RPMI7951 (cell line): ENCODE data around the gene SAPCD2. TPM values are rescaled to one million over a fixed set of nuclear protein-coding genes. Genes with fewer than 3 reads are reported as not detected.

Experiments used
- DNase-seq: peaks from one replicate; pipeline ENCODE4 v3.0.0-alpha.2; 2012; ENCODE audit warnings: low read depth
- total RNA-seq: library from RNA; depleted of rRNA; stranded (reverse); fragments of >200 nt; shearing (Covaris generic); gene quantifications from 2 replicates; pipeline ENCODE4 v1.2.3, GENCODE V29; 2014

The SAPCD2 gene
- total RNA-seq, 1 experiment from 2014 or later = 15.3 TPM

- no peak for DNase-seq
These were observed 12.0 kb upstream of the SAPCD2 start for GRCh38 chr9:137082222-137082924.

DNA sequence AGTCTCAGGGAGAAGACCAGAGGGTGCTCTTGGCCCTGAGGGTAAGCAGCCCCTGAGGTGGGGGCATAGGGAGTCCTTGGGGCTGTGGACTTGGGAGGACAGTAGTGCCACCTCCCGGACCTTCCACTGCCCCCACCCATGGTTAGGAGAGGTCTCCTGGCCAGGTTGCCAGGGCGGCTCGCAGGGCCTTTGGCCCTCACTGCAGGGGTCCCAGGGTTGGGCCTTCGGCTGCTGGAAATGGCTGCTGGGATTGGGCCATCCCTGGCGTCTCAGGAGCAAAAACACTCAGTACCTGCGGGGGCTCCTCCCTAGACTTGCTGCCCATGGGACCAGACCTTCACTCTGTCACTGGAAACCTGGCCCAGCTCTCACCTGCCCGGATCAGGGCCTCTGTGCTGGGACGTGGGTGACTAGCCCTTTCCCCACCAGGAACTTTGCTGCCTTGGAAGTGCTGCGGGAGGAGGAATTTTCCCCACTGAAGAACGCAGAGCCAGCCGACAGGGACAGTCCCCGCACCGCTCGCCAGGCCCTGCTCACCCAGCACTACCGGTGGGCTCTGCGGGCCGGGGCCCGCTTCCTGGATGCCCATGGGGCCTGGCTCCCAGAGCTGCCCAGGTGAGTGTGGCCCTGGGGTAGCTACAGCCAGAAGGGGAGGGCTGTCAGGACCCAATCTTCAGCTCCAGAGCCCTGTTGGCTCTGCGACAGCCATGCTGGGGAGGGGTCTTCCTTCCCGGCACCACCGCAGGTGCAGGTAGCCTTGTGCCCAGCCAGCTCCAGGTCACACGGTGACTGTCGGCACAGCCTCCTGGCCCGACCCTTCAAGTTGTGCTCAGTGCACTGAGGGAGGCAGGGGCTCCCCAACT lies 10.1 kb upstream of the SAPCD2 start:
- no peak for DNase-seq

DNA sequence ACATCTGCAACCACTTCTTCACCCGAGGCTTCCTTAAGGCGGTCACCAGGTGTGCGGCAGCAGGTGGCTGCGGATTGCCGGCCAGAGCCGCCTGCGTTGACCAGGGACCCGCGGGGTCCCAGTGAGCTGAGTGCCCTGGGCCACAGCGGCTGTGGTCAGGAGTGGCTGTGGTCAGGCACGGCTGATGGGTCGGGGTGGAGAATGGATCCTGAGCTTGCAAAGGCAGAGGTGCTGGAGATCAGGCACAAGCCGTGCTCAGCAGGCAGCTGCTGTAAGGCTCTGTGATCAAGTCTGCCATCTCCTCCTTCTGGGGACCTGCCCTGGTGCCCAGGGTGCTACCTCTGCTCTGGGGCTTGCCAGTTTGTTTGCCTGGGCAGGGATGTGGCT lies 9.0 kb upstream of the SAPCD2 start:
- DNase-seq = no peak

DNA sequence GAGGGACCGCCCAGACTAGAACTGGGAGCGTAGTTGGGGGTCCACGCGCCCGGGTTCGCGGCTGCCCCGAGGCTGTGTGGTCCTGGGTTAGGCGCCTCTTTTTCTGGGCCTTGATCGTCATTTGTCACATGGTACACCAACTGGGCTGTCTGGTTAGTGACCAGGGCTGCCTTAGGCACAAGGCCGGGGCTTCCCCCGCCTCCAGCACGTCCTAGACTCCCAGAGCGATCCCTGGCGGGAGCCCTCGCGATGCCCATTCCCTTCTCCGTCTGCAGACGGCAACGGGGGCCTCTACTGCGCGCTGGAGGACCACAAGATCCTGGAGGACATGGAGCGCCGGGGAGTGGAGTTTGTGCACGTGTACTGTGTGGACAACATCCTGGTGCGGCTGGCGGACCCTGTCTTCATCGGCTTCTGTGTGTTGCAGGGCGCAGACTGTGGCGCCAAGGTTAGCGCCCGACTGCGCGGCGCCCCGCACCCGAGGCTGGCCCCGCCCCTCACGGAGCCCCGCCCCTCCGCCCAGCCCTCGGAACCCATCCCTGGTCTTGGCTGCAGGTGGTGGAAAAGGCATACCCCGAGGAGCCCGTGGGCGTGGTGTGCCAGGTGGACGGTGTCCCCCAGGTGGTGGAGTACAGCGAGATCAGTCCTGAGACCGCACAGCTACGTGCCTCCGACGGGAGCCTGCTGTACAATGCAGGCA lies 8.5 kb upstream of the SAPCD2 start:
- no peak for DNase-seq

- no peak for DNase-seq
These were observed 7.7 kb upstream of the SAPCD2 start for GRCh38 chr9:137077758-137078693.

GRCh38 chr9:137077010-137077747 lies 6.8 kb upstream of the SAPCD2 start, which contains the start of gene UAP1L1:
Gene UAP1L1 (plus strand): TSS chr9:137077517. CDS start chr9:137077533, 16 bp downstream.
- DNase-seq = peak; percentile 79

GRCh38 chr9:137076636-137077009 lies 6.3 kb upstream of the SAPCD2 start:
- DNase-seq = no peak

GRCh38 chr9:137075275-137075775 lies 5.0 kb upstream of the SAPCD2 start:
- DNase-seq = no peak

DNA sequence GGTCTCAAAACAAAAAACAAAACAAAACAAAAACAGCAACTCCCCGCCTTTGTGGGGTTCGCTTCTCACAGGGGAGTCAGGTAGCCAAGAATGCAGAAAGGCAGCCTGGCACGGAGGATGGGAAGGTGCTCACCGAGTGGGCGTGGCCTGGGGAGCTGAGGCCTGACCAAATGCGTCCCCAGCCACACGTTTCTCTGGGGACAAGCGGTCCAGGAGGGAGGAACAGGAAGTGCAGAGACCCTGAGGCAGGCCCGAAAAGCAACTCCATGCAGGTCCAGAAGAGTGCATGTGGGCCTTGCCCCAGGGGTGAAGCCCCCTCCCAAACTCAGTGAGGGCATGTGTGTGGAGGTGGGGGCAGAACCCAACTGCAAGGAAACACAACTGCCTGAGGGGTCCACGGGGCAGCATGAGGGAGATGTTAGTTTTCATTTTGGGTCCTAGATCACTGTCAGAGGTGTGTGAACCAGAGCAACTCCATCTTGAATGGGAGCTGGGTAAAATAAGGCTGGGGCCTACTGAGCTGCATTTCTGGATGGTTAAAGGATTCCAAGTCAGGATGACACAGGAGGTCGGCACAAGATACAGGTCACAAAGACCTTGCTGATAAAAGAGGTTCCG lies 4.4 kb upstream of the SAPCD2 start:
- DNase-seq = no peak

DNA sequence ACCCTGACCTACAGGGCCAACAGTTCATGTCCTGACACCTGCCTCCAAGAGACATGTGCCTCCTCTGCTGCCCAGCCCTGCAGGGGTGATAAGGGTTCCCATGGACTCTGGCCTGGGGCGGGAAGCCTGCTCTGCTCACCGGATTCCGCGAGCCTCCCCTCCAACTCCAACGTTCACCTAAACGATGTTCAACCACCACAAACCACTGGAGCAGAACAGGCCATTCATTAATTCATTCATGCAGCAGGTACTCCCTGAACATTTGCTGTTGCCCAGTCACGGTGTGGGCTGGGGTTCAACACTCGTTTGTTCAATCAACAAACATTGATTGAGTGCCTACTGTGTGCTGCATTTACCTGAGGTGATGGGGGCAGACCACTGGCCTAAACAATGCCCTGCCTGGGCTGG lies 3.6 kb upstream of the SAPCD2 start:
- no peak for DNase-seq

- DNase-seq = no peak
These were observed 925 bp upstream of the SAPCD2 start for GRCh38 chr9:137071282-137071681.

- DNase-seq = peak; percentile 53
These were observed 534 bp upstream of the SAPCD2 start for GRCh38 chr9:137070906-137071275.

GRCh38 chr9:137069508-137070091 lies 757 bp downstream of the SAPCD2 start:
- no peak for DNase-seq

GRCh38 chr9:137068539-137069507 lies 1.5 kb downstream of the SAPCD2 start:
- DNase-seq = no peak

DNA sequence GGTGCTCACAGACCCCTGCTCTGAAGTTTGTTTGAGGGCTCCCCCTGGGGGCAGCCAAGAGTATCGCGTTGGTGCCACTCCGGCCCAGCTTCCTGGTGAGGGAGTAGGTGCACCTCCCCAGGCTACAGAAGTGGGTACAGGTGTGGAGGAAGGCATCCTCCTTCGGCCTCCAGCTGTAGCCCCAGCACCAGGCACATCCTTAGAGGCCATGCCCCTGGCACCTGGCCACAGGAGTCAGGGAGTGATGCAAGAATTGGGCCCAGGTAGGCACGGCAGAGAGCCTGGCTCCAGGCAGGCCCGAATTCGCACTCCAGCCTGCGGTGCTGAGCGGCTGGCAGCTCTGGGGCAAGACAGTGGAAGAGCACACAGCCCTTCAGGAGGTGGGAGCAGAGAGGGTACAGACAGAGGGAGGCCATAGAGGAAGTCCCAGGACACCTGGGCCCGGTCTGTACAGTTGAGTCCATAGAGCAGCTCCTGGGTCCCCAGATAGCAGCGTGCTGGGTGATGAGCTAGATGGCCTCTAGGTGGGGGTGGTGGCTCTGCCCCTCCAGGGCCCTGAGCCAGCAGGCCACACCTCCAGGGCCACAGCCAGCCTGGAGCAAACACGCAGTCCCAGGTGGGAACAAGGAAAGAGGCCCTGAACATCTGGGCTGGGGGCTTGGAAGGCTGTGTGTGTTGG lies 2.4 kb downstream of the SAPCD2 start:
- DNase-seq = peak; percentile 60

DNA sequence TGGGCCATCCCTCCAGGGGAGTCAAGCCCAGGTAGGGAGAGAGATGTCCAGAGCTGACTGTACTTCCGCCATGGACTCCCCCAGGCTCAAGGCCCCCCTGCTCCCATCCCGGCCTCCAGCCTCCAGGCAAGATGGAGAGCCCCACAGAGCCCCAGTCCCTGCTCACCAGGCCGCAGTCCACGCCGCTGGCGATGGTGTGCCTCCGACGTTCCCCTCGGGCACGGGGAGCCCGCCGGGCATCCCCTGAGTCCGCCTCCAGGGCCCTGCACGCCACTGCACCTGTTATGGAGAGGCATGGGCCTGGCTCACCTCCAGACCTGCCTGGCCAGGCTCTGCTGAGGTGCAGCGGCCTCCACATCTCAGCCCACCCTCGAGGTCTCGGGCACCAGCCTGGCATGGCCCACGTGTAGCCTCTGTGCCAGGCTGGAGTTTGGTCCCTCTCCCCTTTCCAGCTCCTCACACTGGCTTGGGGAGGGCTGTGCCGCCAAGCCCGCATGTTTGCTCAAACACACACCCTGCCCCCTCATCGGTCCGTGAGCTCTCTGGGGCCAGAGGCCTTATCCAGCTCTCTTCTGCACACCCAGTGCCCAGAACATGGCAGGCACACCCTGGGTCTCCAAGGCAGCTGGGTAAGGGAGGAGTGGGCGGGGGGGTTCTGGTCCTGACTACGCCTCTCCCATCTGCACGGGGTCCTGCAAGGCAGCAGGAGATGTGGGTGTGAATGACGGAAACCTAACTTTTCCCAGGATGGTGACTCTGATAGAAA lies 4.1 kb downstream of the SAPCD2 start:
- no peak for DNase-seq

GRCh38 chr9:137065336-137065967 lies 4.9 kb downstream of the SAPCD2 start:
- DNase-seq = no peak
